ENCODE results near the gene ASCC2. TPM values are rescaled to one million over a fixed set of nuclear protein-coding genes. Genes with fewer than 3 reads are reported as not detected.
"Not testable (repeated sequence)": the region's sequence is repeated elsewhere in the genome, so short reads cannot be mapped to it uniquely, and the experiment has no call there.

Gene ASCC2
- 33.8 TPM for total RNA-seq
- long read RNA-seq, transcript ASCC2-201 (20 exons, 2,793 nt), result major isoform, 17 of 41 reads
- long read RNA-seq, partial matches to known transcripts, result 8 of 41 reads
- long read RNA-seq, other reads (novel, unspliced or antisense), result 13 of 41 reads

GRCh38 chr22:29837741-29838598, at the start of gene ASCC2:
Gene ASCC2, minus strand, starts transcription at chr22:29838274. Its CDS starts 5,949 bp downstream, at chr22:29832325.
- intact Hi-C loops (cut with DNase I), result loop anchor here (2.0 to 5.0 kb wide), 2 partner anchors 45 to 159 kb away; partner anchors contain the start of gene MTMR3
- ATAC-seq (peak; percentile 100), DNase-seq (ENCODE audit: missing footprints) (peak; percentile 100)

- DNase-seq (ENCODE audit: missing footprints), result no peak
- no peak for ATAC-seq
- intact Hi-C loops (cut with DNase I), result no loop called here
Observed at GRCh38 chr22:29887358-29887757, 49.3 kb upstream of the ASCC2 start.

GRCh38 chr22:29886596-29886995, 48.5 kb upstream of the ASCC2 start:
- intact Hi-C loops (cut with DNase I), result no loop called here
- DNase-seq (ENCODE audit: missing footprints) (no peak), ATAC-seq (no peak)

GRCh38 chr22:29885610-29886009, 47.5 kb upstream of the ASCC2 start:
- intact Hi-C loops (cut with DNase I), result no loop called here
- DNase-seq (ENCODE audit: missing footprints) (no peak), ATAC-seq (no peak)

- DNase-seq (ENCODE audit: missing footprints) (no peak), ATAC-seq (no peak)
- intact Hi-C loops (cut with DNase I), result loop anchor here (2.0 to 5.0 kb wide), 3 partner anchors 45 to 116 kb away; partner anchors contain the start of genes ASCC2, UQCR10 and ZMAT5
Observed at GRCh38 chr22:29883775-29884097, 45.7 kb upstream of the ASCC2 start.

GRCh38 chr22:29883045-29883774, 45.1 kb upstream of the ASCC2 start, which contains the start of gene MTMR3:
Gene MTMR3, plus strand, starts transcription at chr22:29883174. Its CDS starts 87,886 bp downstream, at chr22:29971060.
- peak; percentile 98 for DNase-seq (ENCODE audit: missing footprints)

GRCh38 chr22:29882716-29883044, 44.6 kb upstream of the ASCC2 start:
- DNase-seq (ENCODE audit: missing footprints) (no peak), ATAC-seq (no peak)
- intact Hi-C loops (cut with DNase I), result loop anchor here (2.0 to 5.0 kb wide), 3 partner anchors 44 to 115 kb away; partner anchors contain the start of genes ASCC2, UQCR10 and ZMAT5

More at GRCh38 chr22:29883045-29883774, 45.1 kb upstream of the ASCC2 start, which contains the start of gene MTMR3:
- intact Hi-C loops (cut with DNase I), result loop anchor here (2.0 to 5.0 kb wide), 3 partner anchors 44 to 116 kb away; partner anchors contain the start of genes ASCC2, UQCR10 and ZMAT5
- ATAC-seq, result peak; percentile 91

- ATAC-seq (no peak), DNase-seq (ENCODE audit: missing footprints) (no peak)
Observed at GRCh38 chr22:29879753-29880152, 41.7 kb upstream of the ASCC2 start.

GRCh38 chr22:29877620-29878019, 39.5 kb upstream of the ASCC2 start:
- intact Hi-C loops (cut with DNase I), result no loop called here
- DNase-seq (ENCODE audit: missing footprints) (no peak), ATAC-seq (no peak)

More at GRCh38 chr22:29879753-29880152, 41.7 kb upstream of the ASCC2 start:
- intact Hi-C loops (cut with DNase I), result loop anchor here (5.0 kb wide), 2 partner anchors 112 to 118 kb away; partner anchors contain the start of genes UQCR10 and ZMAT5

- intact Hi-C loops (cut with DNase I), result no loop called here
- ATAC-seq (no peak), DNase-seq (ENCODE audit: missing footprints) (no peak)
Observed at GRCh38 chr22:29873943-29874342, 35.9 kb upstream of the ASCC2 start.

GRCh38 chr22:29872989-29873388, 34.9 kb upstream of the ASCC2 start:
- DNase-seq (ENCODE audit: missing footprints) (no peak), ATAC-seq (peak; percentile 31)
- intact Hi-C loops (cut with DNase I), result no loop called here

GRCh38 chr22:29872144-29872893, 34.2 kb upstream of the ASCC2 start:
- no peak for DNase-seq (ENCODE audit: missing footprints)
- peak; percentile 83 for ATAC-seq
- intact Hi-C loops (cut with DNase I), result no loop called here

GRCh38 chr22:29871684-29872083, 33.6 kb upstream of the ASCC2 start:
- intact Hi-C loops (cut with DNase I), result no loop called here
- DNase-seq (ENCODE audit: missing footprints) (no peak), ATAC-seq (no peak)

GRCh38 chr22:29870574-29870973, 32.5 kb upstream of the ASCC2 start:
- ATAC-seq (no peak), DNase-seq (ENCODE audit: missing footprints) (no peak)
- intact Hi-C loops (cut with DNase I), result no loop called here

- intact Hi-C loops (cut with DNase I), result no loop called here
- ATAC-seq, result no peak
- no peak for DNase-seq (ENCODE audit: missing footprints)
Observed at GRCh38 chr22:29867851-29868250, 29.8 kb upstream of the ASCC2 start.

- intact Hi-C loops (cut with DNase I), result no loop called here
- ATAC-seq, result no peak
- no peak for DNase-seq (ENCODE audit: missing footprints)
Observed at GRCh38 chr22:29867260-29867659, 29.2 kb upstream of the ASCC2 start.

- ATAC-seq; DNase-seq (ENCODE audit: missing footprints); intact Hi-C loops (cut with DNase I): not testable (repeated sequence)
Observed at GRCh38 chr22:29865572-29865971, 27.5 kb upstream of the ASCC2 start.

- intact Hi-C loops (cut with DNase I), result no loop called here
- ATAC-seq (no peak), DNase-seq (ENCODE audit: missing footprints) (no peak)
Observed at GRCh38 chr22:29861672-29862297, 23.7 kb upstream of the ASCC2 start.
